NB4 (cell line): ENCODE measurements around the gene CABLES1.

Source experiments
- CTCF ChIP-seq: IDR thresholded peaks from one replicate; pipeline ENCODE4 v1.5.1; 2012; ENCODE audit warnings: low read depth, low read length
- MAX ChIP-seq: IDR thresholded peaks from 2 replicates; pipeline ENCODE4 v1.6.1; 2011; ENCODE audit warnings: low read depth, low read length
- MYC ChIP-seq: IDR thresholded peaks from 2 replicates; pipeline ENCODE4 v1.6.1; 2011; ENCODE audit warnings: low read depth, low read length
- POLR2A ChIP-seq: IDR thresholded peaks from 2 replicates; pipeline ENCODE4 v1.6.1; 2011; ENCODE audit warnings: mild to moderate bottlenecking; ENCODE audit not compliant: insufficient read length; ENCODE audit errors: extremely low read depth

GRCh38 chr18:23103449-23103848 lies 31.8 kb upstream of the CABLES1 start:
- TF ChIP-seq CTCF (no peak), POLR2A (no peak), MAX (no peak), MYC (no peak)
